Activated CD8-positive, alpha-beta T cell treated with anti-CD3 and anti-CD28 coated beads for 36 hours (primary cell): ENCODE measurements around the gene CHL1. TPM values are rescaled to one million over a fixed set of nuclear protein-coding genes. Genes with fewer than 3 reads are reported as not detected.

Source experiments
- ATAC-seq: fragments of 200-7000 bp; cut with Tn5 transposase; one replicate; pipeline ENCODE4 v1.10.0; 2021; ENCODE audit warnings: mild to moderate bottlenecking, moderate library complexity
- CTCF ChIA-PET: fragments of 350-600 bp; sonication (Branson Sonifier 250); formaldehyde crosslinking; loops from one replicate; lab custom pipeline; 2021; ENCODE audit warnings: antibody characterized with exemption; lab: Charles Lee
- POLR2A ChIA-PET: fragments of 350-600 bp; sonication (Branson Sonifier 250); formaldehyde crosslinking; loops from one replicate; lab custom pipeline; 2021; ENCODE audit warnings: antibody characterized with exemption; lab: Charles Lee
- DNase-seq: peaks from one replicate; pipeline ENCODE4 v3.0.0-alpha.2; 2020
- H3K27ac Mint-ChIP-seq: one replicate; pipeline ENCODE4 v1.8.0; 2021; ENCODE audit warnings: mild to moderate bottlenecking, mixed read lengths
- H3K27me3 Mint-ChIP-seq: one replicate; pipeline ENCODE4 v1.8.0; 2021; ENCODE audit warnings: mixed read lengths
- H3K36me3 Mint-ChIP-seq: one replicate; pipeline ENCODE4 v1.8.0; 2021; ENCODE audit warnings: low read depth, mixed read lengths
- H3K4me1 Mint-ChIP-seq: one replicate; pipeline ENCODE4 v1.8.0; 2021; ENCODE audit warnings: low read depth, mixed read lengths
- H3K4me3 Mint-ChIP-seq: one replicate; pipeline ENCODE4 v1.8.0; 2021; ENCODE audit warnings: mild to moderate bottlenecking, moderate library complexity, mixed read lengths
- H3K9me3 Mint-ChIP-seq: one replicate; pipeline ENCODE4 v1.8.0; 2021; ENCODE audit warnings: mixed read lengths
- CTCF ChIP-seq: fragments of 200-600 bp; IDR thresholded peaks from one replicate; pipeline ENCODE4 v1.8.0; 2022; ENCODE audit warnings: antibody characterized with exemption, mild to moderate bottlenecking
- intact Hi-C: fragments of 100-400 bp; cut with micrococcal nuclease; formaldehyde crosslinking; loops from one replicate; pipeline ENCODE4 v1.10.0; 2022
- total RNA-seq, 2 experiments: library from RNA; stranded (reverse); gene quantifications; one replicate each; pipeline ENCODE4 v1.2.3, GENCODE V29; 2021

Gene CHL1
- total RNA-seq, 2 experiments from 2014 or later, result not detected

- intact Hi-C loops, result no loop called here
- DNase-seq (no peak), ATAC-seq (no peak)
- TF ChIP-seq CTCF, result no peak
- H3K4me3 Mint-ChIP-seq, result no peak overlapping the region
- no peaks in the 10 kb centered on the region for H3K36me3 Mint-ChIP-seq
- H3K27ac Mint-ChIP-seq, result no peak overlapping the region
- ChIA-PET CTCF (no interaction called here), POLR2A (no interaction called here)
- no peaks in the 10 kb centered on the region for H3K9me3 Mint-ChIP-seq
- no peaks in the 10 kb centered on the region for H3K27me3 Mint-ChIP-seq
- no peaks in the 10 kb centered on the region for H3K4me1 Mint-ChIP-seq
Observed at GRCh38 chr3:426072-426471, 229.5 kb downstream of the CHL1 start.

- no peak for TF ChIP-seq CTCF
- H3K9me3 Mint-ChIP-seq, result no peaks in the 10 kb centered on the region
- no peak for DNase-seq
- no peak overlapping the region for H3K27ac Mint-ChIP-seq
- no peak overlapping the region for H3K4me3 Mint-ChIP-seq
- POLR2A ChIA-PET, result no interaction called here
- intact Hi-C loops, result no loop called here
- CTCF ChIA-PET, result no interaction called here
- no peaks in the 10 kb centered on the region for H3K4me1 Mint-ChIP-seq
- ATAC-seq, result no peak
- H3K27me3 Mint-ChIP-seq, result no peaks in the 10 kb centered on the region
- no peaks in the 10 kb centered on the region for H3K36me3 Mint-ChIP-seq
Observed at GRCh38 chr3:427128-427527, 230.6 kb downstream of the CHL1 start.

GRCh38 chr3:430186-430585, 233.6 kb downstream of the CHL1 start:
- DNase-seq, result no peak
- TF ChIP-seq CTCF, result no peak
- ATAC-seq, result no peak
- no peak overlapping the region for H3K4me3 Mint-ChIP-seq
- POLR2A ChIA-PET, result no interaction called here
- no peaks in the 10 kb centered on the region for H3K9me3 Mint-ChIP-seq
- CTCF ChIA-PET, result no interaction called here
- intact Hi-C loops, result no loop called here
- H3K27me3 Mint-ChIP-seq, result no peaks in the 10 kb centered on the region
- no peak overlapping the region for H3K27ac Mint-ChIP-seq
- H3K36me3 Mint-ChIP-seq, result no peaks in the 10 kb centered on the region
- H3K4me1 Mint-ChIP-seq, result no peaks in the 10 kb centered on the region

- no peaks in the 10 kb centered on the region for H3K4me1 Mint-ChIP-seq
- POLR2A ChIA-PET, result no interaction called here
- no peak for TF ChIP-seq CTCF
- intact Hi-C loops, result no loop called here
- H3K9me3 Mint-ChIP-seq, result no peaks in the 10 kb centered on the region
- DNase-seq (no peak), ATAC-seq (no peak)
- no peaks in the 10 kb centered on the region for H3K36me3 Mint-ChIP-seq
- H3K4me3 Mint-ChIP-seq, result no peak overlapping the region
- CTCF ChIA-PET, result no interaction called here
- no peak overlapping the region for H3K27ac Mint-ChIP-seq
- no peaks in the 10 kb centered on the region for H3K27me3 Mint-ChIP-seq
Observed at GRCh38 chr3:435161-435560, 238.6 kb downstream of the CHL1 start.

- intact Hi-C loops, result no loop called here
- H3K4me3 Mint-ChIP-seq, result no peak overlapping the region
- no peaks in the 10 kb centered on the region for H3K4me1 Mint-ChIP-seq
- DNase-seq (no peak), ATAC-seq (no peak)
- no peaks in the 10 kb centered on the region for H3K36me3 Mint-ChIP-seq
- TF ChIP-seq CTCF, result no peak
- CTCF ChIA-PET, result no interaction called here
- H3K9me3 Mint-ChIP-seq, result peaks cover 2% of the 10 kb centered on the region
- POLR2A ChIA-PET, result no interaction called here
- H3K27me3 Mint-ChIP-seq, result no peaks in the 10 kb centered on the region
- no peak overlapping the region for H3K27ac Mint-ChIP-seq
Observed at GRCh38 chr3:436053-436452, 239.5 kb downstream of the CHL1 start.
